NCI-H345 treated with DMSO at 0.1 percent for 48 hours (cell line): Measurements from ENCODE around the gene PIBF1.
"Not testable (repeated sequence)": the region's sequence is repeated elsewhere in the genome, so short reads cannot be mapped to it uniquely, and the experiment has no call there.

ENCODE experiments used
- DNase-seq: peaks from one replicate; lab custom pipeline; 2025; ENCODE audit not compliant: unreplicated experiment; lab: John Stamatoyannopoulos, UW

Gene PIBF1

DNA sequence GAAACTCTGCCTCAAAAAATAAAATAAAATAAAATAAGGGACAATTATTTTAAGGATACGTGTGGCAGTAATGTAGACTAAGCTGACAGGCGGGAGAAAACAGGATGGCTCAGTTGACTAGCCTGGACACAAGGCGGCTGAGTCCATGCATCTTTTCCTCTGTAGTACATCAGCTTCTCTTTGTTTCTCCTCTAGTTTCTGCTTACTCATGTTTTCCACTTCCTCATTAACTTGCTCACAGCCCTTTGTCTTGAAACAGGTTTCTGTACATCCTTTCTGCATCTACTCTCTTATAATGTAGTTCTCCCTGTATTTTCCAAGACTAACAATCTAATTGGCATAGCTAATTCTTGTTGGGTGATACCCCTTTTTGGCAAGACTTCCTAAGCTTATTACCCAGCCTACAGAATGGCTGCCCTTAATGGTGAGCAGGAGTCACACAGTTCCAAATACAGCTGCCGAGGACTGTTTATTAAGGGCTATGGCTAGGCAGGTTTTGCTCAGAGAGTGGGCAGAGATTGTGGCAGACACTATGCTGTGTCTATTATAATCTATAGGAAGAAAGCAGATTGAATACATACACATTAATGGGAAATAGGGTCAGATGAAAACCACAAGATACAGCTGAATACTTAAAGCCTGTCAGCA is 218.2 kb downstream of the PIBF1 start:
- DNase-seq, result no peak

DNA sequence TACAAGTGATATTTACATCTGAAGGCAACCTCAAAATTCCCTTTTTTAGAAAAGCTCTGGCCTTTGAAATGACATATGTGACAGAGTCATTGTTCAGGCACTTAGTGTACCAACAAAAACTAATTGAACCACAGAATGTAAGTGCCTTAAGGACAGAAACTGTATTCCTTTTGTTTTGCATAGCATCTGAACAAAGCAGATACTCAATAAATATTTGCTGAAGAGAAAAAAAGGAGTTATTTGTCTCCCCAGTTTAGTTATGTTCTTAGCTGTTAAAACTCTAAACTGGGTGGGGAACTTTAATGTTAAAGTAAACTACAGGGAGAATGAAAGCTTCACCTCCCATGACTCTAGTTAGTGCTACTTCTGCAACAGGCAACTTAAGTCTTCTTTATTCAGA is 220.0 kb downstream of the PIBF1 start:
- DNase-seq, result peak; percentile 9

DNA sequence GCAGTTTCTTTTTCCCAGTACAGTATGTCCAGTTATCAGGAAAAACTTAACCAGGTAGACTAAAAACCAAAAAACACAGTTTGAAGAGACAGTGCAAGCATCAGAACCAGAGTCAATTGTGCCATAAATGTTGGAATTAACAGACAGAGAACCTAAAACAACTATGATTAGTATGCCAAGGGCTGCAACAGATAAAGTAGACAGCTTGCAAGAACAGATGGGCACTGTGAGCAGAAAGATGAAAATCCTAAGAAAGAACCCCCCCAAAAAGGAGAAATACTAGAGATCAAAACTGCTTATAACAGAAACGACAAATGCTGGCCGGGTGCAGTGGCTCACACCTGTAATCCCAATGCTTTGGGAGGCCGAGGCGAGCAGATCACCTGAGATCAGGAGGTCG is 229.8 kb downstream of the PIBF1 start:
- no peak for DNase-seq

DNA sequence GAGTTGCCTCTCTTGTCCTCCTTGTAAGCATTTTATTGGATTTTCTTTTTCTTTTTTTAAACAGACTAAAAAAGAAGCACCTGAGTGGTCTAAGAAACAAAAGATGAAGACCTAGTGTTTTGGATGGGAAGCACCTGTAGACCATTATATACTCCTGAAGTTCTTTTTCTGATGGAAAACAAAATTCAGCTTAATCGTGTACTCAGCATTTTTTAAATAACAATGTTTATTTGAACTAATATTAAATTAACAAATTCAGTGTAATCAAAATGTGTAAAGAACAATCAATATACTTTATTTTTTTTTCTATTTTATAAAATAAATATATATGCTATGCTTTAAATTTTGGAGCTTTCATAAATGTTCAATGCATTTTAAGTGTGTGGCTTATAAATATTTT is 233.9 kb downstream of the PIBF1 start:
- DNase-seq, result no peak

DNA sequence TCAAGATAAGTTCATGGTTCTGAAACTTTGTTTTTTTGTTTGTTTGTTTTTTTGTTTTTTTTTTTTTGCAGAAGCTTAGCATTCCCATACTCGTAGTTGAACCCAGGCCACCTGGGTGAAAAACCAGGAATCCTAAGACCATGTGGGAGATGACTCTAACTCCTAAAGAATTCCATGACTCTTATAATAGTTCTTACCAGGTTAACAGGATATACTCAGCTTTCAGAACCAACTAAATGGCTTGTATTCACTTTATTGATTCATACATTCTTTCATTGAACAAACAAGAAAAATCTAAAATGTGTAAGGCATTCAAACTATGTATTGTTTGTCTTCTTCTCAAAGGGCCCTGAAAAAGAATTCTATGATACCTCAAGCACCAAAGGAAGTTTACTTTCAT is 236.4 kb downstream of the PIBF1 start:
- no peak for DNase-seq

DNA sequence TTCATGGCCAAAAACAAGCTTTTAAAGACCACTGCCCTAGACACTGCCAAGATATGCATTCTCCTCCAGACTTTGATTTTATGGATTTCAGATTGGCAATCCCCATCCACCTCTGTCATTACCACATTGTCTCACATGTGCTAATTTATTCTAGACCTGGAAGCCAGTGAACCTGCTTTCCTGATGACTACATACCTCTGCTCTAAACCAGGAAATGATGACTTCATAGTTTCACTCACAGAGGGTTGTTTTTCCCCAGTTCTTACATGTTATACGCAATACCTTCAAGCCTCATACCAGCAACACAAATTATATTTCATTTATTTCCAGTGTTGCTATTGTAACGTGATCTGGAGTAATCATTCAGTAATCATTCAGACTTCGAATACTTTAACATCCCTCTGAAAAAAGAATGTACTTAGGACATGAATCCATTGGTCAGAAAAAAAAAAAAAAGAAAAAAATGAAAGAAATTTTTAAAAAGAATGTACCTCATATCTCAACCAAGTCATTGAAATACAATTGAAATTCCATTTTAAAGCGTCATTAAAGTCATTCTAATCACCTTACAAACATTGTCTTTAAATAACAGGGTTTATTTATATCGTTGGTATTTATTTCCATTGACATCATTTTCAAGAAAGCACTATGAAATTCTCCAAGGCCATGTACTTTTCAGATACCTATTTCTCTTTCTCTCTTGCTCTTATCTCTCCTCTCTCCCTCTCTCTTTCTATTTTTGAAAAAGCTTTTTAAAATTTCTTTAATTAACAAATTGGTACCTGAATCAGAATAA is 243.5 kb downstream of the PIBF1 start:
- no peak for DNase-seq

DNA sequence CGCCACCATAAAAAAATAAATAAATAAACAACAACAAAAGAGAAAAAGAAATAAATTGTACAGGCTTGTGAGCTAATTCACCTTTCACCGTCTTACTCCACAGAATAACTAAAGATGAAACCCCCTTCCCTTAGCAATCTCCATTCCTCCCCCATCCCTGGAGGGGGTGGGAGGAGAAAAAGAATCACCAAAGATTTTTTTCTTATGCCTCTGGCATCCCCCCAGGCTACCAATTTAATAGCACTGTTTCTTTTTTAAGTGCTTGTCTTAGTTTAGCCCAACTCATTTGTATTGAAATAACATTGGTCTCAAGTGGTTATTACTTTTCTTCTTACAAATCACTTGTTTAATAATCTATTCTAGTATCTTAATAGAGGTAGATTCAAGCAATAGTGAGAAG is 253.0 kb downstream of the PIBF1 start:
- no peak for DNase-seq

DNA sequence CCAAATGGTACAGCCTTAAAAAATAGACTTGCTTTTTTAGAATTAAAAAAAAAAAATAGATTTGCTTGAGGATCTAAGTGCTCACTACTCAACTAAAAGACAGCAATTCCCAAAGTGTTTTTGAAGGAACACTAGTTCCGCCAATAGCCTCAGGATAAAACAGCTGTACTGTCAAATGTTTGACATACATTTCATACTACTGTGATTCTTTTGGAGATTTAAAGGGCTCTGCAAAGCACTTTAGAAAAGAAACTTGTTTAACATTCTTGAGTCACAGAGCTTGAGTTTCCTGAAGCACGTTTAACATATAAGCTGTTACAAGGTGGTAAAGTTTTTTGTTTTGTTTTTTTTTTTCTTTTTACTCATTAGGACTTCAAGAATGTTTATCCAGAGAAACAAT is 253.7 kb downstream of the PIBF1 start:
- DNase-seq, result no peak

DNA sequence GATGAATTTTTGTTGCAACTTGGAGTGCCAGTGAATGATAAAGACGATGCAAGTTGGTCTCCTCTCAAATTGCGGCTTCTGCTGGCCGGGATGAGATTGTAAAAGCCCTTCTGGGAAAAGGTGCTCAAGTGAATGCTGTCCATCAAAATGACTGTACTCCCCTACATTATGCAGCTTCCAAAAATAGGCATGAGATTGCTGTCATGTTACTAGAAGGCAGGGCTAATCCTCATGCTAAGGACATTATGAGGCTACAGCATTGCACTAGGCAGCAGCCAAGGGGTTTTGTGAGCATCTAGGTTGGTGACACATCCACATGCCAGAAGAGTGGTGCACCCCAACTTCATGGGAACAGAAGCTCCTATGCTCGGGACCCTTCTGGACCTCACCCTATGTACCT is 254.6 kb downstream of the PIBF1 start:
- no peak for DNase-seq

DNA sequence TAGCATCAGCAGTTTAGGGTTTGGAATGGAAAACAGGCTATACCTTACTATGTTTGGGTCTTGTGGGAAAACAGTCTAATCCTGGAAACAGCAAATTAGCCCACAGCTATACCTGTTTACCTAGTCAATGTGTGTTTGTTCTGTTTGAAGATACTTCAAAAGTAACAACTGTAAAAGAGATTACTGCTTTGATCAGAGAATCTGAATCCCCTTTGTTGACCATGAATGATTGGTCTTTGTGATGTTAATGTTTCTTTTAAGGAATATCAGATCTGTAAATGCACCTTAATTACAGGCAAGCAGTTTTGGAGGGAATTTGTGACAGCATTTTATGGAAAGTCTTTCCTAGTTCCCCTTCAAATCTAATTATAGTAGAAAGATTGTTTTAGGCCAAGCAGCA is 256.1 kb downstream of the PIBF1 start:
- peak; percentile 27 for DNase-seq

DNA sequence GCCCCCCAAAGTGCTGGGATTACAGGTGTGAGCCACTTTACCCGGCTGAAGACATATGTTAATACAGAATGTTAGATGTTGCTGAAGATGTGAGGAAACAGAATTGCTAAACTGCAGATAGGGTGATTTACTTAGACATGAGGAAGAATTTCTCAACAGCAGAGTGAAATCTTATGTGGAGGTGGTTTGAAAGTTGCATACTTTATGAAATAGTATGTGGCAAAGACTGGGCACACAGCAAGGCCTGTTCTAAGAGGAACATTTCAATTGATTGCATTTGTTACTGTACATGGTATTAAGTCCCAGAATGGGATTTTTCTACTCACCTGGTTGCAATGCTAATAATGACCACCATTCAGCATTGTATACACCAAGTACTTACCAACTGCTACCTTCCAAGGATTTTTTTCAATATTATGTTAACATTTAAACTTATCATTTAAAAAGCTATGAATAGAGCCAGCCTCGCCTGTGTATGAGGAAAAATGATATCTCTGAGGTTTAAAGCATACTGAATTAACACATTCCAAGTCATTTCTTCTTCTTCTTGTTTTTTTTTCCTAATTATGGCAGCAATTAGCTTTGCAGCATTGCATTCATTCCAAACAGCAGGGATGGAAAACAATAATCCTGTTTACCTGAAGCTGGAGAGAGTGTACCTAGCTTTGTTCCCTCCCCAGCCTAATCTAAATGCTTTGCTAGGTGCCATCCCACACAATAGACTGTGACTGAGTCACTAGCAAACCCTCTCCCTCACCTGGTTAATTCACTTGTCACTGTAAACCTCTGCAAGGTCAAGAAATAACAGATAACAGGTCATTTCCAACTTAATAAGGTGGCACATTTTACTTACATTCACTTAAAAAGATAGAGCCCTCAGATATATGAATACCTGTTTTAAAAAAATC is 257.5 kb downstream of the PIBF1 start:
- DNase-seq, result no peak

DNA sequence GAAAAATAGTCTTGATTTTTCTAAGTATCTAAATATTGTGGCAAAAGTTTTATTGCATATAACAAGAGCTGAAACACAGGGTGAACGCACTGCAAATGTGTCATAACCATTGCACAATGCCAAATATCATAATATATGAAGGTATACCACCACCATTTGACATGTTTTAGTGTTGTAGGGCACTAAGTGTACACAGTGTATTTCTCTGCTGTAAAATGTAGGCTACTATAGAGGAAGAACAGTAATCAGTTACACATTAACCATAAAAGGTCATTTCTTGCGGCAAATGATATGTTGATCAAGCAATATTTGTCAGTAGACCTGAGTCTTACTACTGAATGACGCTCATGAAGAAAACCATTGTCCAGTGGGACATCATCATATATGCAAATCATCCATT is 258.6 kb downstream of the PIBF1 start:
- no peak for DNase-seq

DNA sequence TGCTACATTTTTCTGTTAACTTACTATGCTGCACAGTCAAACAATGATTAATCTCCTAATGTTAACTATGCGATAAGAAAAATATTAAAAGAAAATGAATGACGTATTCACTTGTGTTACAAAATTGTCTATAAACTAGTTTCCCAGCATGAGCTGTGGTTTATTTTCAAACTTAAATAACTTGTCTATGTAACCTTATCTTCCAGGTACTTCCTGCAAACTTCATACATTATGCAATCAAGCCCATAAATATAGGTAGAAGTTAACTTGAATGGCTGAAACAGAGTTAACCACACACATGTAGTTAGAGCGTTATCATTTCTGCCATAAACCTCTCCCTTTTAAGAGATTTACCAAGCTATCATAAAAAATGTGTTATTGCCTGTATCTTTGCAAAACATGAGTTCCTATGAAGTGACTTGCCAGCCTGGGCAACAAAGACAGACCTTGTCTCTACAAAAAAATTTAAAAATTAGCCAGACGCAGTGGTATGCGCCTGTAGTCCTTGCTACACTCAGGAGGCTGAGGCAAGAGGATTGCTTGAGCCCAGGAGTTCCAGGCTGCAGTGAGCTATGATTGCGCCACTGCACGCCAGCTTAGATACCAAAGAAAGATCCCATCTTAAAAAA is 259.1 kb downstream of the PIBF1 start:
- no peak for DNase-seq

DNA sequence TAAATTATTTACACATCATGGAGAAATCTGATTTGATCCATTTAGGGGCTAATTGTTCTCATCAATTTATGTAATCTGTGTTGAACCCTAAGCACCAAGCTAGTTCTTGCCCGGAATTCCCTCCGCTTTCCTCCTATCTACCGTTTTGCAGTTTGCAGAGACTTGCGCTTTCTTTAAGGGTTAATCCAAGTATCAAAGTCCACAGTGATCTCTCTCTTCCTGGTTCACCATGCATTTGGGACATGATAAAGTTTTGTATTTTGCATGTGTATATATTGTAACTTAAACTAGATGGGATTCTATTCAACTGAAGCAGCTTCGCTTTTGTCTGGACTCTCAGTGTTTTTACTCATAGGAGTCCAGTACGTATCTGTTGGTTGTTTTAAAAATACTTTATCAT is 263.1 kb downstream of the PIBF1 start:
- no peak for DNase-seq

DNA sequence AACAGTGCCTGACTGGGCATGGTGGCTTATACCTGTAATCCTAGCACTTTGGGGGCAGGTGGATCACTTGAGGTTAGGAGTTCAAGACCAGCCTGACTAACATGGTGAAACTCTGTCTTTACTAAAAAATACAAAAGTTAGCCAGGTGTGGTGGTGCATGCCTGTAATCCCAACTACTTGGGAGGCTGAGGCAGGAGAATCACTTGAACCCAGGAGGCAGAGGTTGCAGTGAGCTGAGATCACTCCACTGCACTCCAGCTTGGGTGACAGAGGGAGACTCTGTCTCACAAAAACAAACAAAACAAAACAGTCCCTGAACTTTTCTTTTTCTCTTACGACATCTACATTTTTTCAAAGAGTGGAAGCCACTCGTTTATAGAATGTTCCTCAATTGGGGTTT is 266.7 kb downstream of the PIBF1 start:
- DNase-seq, result not testable (repeated sequence)

DNA sequence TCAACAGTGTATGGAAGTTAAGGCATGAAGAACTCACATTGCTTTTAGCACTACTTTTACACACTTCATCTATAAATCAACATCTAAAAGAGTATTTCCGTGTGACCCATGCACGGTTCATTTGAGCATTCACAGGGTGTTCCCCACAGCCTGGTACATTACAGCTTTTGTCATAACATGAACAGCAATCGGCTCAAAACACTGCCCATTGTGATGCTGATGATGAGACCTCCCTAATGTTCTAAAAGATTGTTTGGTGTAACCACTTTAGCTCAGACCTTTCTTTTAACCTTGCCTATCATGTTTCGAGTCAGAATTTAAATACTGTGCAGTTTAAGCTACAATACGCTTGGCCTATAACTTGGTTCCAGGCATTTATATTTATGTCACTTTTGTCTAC is 272.8 kb downstream of the PIBF1 start:
- DNase-seq, result peak; percentile 91

DNA sequence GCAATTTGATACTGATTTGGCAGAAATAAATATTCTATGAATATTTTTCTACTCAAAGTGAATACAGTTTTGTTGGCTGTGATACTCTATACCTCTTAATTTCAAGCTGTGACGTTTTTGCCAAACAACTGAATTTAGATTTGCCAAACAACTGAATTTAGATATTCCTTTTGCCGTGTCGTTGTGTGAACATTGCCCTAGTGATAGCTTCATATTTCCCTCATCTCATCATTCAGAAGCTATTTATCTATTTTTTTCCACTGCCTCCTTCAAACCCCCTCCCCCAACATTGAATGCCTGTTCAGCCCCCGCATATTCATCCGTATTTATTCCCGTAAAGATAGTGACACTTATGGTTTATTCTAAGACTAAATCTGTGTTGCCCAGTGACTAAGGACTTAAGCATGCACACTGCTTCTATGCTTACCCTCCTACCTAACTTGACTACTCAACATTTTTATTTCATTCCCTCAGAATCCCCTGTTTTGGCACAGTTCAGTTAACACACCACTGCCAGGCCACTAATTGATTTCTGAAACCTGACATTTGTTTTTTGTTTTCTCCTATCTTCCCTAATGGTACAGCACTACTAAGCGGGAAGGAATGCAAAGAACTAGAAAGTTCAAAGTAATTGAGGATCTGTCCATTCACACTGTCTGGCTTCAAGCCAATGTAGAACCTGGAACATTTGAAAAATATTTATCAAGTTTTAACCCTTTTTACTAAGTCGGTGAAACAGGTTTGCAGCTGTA is 274.1 kb downstream of the PIBF1 start:
- DNase-seq, result peak; percentile 73

DNA sequence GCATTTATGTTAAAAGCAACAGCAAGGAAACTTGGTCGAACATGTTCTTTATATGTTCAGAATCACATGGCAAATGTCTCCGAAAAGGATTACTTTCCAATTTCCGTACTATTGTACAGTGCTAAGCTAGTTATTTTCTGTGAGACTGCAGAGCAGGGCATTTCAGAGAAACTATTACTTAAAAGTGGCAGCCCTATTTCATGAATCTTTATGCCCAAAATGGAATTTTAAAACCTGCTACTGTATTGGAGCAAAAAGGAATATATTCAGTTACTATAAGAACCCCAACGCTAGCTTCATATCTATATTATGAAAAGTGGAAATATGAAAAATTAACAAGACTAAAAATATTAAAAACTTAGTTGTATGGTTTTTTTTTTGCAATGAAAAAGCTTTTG is 274.6 kb downstream of the PIBF1 start:
- DNase-seq, result no peak

DNA sequence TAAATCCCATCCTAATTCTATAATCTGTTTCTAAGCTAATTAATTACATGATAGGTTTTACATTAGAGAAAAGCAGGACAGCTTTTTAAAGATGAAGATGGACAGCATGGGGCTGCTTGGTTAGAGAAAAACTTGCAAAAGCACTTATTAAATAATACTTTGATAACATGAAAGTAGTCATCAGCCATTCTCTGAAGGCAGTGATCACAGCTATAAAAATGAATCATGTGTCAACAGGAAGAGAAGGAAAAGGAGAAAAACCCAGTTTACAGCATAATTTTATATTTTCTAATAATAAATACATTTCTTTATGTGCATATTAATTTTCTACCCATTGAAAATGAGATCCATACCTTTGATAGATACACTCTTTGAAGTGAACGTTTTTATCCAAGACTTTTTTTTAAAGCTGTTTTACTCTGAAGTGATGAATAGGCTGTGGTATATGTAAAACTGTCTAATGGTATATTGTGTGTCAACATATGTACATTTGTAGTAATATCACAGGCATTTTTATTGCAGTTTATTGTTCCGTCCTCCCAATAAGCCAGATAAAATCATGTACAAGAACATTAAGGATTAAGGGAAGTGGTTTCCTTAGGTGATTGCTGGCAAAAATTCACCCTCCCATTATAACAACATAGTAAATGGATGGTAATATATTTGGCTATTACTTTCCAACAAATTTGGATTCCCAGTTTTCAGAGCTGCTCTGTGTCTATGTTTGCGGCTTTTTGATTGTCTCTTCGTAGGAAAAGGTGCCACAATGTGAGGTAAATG is 275.5 kb downstream of the PIBF1 start:
- DNase-seq, result peak; percentile 61

DNA sequence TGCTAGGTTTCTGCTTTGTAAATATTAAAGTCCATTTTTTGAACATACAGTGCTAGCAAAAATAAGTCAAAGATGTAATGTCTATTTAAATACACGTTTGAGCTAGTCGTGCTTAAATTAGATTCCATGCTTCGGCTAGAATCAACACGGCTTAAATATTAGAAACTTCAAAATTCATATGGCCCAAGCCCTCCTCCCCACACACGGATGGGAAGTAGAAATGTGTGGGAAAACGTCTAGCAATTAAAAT is 276.1 kb downstream of the PIBF1 start:
- no peak for DNase-seq
